NOMO-1 treated with DMSO at 0.1 percent for 48 hours (cell line): ENCODE data around the gene WFDC8.
"Not testable (repeated sequence)": the region's sequence is repeated elsewhere in the genome, so short reads cannot be mapped to it uniquely, and the experiment has no call there.

Experiments
- DNase-seq: peaks from one replicate; lab custom pipeline; 2025; ENCODE audit not compliant: unreplicated experiment; lab: John Stamatoyannopoulos, UW

The WFDC8 gene

DNA sequence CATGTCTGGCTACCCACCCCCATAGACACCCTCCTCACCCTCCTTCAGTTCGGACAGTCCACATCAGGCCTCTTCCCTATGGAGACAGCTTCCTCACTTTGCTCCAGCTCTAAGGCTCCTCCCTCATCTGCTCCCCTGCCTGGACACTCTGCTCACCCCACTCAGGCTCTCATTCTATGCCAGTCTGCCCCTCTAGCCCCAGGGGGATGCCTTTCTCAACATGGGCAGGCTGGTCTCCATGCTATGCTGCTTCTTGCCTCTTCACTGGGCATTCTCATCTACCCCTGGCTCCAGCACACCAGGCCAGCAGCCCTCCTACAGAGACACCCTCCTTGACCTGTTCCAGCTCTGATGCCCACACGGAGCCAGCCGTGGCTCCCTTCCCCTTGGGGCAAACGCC, at the start of gene WFDC8:
Gene WFDC8, minus strand, starts transcription at position 101 of the 400 bp plus-strand sequence. Its CDS starts 37 bp downstream, at position 64.
- no peak for DNase-seq

DNA sequence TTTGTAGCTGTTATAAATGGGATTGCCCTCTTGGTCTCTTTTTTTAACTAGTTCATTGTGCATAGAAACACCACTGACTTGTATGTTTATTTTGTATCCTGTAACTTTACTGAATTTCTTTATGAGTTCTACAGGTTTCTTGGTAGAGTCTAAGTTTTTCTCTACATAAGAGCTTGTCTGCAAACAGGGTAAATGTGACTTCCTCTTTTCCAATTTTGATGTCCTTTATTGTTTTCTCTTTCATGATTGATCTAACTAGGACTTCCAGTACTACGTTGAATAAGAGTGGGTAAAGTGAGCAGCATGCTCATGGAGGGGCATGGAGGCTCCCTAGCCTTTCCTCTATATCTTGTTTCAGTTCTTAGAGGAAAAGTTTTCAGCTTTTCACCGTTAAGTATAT, 47.5 kb upstream of the WFDC8 start:
- DNase-seq = no peak

DNA sequence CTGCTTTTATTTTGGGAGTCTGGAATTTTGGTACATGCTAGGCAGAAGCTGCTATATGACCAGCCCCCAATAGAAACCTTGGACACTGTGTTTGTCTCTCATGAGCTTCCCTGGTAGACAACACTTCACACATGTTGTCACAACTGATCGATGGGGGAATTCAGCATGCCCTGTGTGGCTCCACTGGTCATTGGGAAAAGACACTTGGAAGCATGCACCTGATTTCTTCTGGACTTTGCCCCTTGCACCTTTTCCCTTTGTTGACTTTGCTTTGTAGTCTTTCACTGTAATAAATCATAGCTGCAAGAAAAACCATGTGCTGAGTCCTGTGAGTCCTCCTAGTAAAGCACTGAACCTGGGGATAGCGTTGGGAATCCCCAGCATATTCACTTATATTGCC, 42.5 kb upstream of the WFDC8 start:
- DNase-seq = no peak

DNA sequence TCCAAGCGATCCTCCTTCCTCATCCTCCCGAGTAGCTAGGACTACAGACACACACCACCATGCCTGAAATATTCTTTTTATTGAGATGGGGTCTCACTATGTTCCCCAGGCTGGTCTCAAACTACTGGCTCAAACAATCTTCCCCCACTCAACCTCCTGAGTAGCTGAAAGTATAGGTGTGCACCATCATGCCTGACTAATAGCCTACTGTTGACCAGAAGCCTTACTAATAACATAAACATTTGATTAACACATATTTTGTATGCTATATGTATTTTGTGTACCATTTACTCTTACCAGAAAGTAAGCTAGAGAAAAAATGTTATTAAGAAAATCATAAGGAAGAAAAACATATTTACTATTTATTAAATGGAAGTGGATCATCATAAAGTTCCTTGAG, 38.5 kb upstream of the WFDC8 start:
- no peak for DNase-seq

DNA sequence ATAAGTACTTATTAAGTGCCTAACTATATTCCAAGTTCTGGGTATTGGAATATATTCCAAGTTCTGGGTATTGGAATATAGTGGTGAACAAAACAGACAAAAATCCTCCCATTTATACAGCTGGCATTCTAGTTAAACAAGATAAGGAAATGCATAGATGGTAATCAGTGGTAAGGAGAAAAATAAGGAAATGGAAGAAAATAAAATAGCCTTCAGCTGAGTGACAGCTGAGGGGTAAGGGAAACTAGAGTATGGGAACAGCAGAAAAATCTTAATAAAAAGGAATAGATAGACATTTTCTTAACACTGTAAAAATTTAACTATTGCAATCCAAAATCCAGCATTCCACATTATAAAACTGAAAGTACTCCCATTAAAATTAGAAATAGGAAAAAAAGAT, 33.2 kb upstream of the WFDC8 start:
- no peak for DNase-seq

DNA sequence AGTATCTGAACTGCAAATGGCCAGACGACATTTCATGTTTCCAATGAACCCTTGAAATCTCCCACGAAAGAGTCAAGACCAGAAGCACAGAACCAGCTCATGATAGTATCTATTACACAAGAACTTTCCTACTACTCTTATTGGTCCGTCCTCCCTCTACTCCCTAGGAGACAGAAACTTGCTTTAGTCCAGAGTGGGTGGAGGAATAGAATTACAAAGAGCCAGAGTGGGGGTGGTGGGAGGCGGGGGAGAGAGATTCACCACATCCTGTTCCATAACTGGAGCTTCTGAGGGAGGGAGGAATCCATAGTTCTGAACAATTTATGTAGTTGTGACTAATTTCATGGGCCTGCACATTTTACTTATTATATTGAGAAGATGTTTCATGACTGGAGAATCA, 32.0 kb upstream of the WFDC8 start:
- DNase-seq = no peak

DNA sequence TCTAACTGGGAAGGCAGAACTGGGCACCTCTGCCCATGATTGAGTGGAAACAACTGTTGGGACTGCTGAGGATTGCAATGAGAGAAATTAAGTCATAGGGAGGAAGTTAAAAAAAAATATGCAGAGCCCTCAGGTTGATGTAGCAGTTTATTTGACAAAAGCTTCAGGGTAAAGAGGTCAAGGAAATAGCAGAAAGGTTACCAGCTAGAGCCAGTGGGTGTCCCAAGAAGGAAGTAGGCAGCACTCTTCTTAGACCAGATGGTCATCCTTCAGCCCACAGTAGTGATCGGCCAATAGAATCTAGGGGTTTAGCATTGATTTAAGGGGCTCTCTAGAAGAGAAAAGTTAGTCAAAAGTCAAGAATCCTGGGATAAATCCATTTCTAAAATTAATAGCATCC, 28.7 kb upstream of the WFDC8 start:
- DNase-seq = no peak

DNA sequence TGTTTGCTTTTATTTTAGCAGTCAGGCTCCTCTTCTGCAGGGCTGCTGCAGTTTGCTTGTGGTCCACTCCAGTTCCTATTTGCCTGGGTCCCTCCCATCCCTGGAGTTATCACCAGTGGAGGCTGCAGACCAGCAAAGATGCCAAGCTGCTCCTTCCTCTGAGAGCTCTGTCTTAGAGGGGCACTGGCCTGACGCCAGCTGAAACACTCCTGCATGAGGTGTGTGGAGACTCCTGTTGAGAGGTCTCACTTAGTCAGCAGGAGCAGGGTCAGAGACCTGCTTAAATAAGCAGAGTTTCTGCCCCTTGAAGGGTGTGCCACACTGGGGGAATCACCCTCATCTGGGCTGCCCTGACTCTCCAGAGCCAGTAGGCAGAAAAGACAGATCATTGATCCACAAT, 16.2 kb upstream of the WFDC8 start:
- no peak for DNase-seq

DNA sequence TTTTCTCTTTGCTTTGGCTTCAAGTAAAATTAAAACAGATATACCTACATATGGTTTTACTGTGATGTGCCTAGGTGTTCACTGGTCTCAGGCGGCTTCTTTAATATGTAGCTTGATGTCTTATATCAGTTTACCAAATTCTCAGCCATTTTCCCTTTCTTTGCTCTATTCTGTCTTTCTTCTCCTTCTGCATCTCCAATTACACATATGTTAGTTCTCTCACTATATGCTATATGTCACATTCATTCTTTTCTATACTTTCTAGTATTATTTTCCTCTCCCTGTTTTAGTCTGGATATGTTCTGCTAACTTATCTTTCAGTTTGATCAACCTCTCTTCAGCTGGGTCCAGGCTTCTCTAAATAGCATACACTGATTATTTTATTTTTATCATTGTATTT, 14.4 kb upstream of the WFDC8 start:
- DNase-seq = no peak

DNA sequence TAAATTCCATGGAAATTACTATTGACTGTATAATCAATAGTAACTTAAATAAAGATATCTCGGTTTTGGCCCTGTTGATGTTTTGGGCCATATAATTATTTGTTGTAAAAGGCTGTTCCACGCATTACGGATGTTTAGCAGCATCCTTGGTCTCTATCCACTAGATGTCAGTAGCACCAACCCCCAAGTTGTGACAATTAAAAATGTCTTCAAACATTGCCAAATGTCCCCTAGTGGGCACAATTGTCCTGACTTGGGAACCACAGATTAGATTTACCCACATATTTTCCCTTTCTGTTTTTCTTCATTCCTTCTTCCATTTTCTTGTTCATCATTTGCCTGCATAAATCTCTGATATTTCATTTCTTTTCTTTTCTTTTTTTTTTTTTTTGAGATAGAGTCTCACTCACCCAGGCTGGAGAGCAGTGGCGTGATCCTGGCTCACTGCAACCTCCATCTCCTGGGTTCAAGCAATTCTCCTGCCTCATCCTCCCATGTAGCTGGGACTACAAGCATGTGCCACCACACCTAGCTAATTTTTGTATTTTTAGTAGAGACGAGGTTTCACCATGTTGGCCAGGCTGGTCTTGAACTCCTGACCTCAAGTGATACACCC, 13.6 kb upstream of the WFDC8 start:
- peak; percentile 77 for DNase-seq

DNA sequence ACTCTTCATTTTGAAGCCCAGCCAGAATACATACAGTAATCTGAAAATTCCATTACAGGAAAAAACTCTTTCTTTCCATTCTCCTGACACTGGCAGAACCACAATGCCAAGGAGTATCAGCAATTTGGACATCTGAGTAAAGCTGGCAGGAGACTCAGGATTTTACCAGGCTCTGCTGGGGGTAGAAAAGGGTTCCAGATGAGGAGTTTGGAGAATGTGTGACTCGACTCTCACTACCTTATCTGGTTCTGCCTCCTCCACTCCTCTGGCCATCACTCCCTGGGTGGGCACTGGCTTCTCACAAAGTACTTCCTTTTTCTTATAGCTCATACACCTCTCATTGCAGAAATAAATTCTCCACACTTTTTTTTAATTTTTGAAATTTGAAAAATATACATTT, 10.6 kb upstream of the WFDC8 start:
- DNase-seq = no peak

DNA sequence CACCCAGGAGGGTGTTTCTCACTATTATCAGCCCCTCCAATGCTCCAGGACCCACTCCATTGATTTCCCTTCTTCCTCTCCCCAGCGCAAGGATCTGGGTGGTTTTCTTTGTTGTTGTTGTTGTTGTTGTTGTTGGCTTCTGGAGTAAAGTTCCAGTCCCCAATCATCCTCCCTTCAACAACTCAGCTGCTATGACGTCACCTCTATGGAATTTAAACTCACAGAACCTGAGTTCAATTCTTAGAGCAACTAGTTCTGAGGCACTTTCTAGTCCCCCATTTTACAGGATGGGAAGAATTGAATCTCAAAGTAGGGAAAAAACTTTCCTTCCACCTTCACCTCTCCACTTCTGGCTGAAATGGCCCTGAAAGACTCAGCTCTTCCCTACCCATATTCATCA, 9.7 kb upstream of the WFDC8 start:
- DNase-seq = no peak

DNA sequence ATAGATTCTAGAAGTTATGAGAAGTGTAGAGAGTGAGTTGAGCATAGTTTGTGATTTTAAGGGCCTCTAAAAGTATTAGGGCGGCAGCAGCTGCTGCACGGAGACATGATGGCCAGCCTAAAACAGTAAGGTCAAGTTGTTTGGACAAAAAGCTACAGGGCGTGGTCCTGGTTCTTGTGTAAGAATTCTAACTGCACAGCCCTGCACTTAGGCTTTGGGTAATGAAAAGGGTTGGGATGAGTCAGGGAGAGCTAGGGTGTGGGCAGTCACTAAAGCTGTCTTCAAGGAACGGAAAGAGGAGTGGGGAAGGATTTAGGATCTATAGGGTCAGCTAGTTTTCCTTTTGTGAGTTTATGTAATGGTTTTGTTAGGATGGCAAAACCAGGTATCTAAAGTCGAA, 6.9 kb upstream of the WFDC8 start:
- not testable (repeated sequence) for DNase-seq

DNA sequence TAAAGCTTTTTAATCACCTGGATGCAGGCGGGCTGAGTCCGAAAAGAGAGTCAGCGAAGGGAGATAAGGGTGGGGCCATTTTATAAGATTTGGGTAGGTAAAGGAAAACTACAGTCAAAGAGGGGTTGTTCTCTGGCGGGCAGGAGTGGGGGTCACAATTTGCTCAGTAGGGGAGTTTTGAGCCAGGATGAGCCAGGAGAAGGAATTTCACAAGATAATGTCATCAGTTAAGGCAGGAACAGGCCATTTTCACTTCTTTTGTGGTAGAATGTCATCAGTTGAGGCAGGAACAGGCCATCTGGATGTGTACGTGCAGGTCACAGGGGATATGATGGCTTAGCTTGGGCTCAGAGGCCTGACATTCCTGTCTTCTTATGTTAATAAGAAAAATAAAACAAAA, 5.2 kb upstream of the WFDC8 start:
- DNase-seq = not testable (repeated sequence)

DNA sequence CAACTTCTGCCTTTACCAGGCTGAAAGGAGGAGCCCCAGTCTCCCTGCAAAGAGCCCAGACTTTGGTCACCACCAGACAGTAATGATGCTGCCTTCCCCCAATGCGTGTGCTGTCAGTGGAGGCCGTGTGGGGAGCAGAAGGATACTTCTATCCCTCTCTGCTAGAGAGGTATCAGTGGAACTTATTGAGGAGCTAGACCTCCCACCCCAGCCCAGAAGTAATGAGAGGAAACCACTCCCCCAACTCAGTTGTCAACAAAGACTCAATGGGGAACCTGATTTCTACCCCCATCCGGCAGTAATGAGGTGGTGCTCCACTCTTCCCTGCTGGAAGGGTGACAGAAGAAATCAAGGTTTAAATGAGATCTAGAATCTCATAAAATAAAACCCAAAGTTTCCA, 4.4 kb upstream of the WFDC8 start:
- no peak for DNase-seq

DNA sequence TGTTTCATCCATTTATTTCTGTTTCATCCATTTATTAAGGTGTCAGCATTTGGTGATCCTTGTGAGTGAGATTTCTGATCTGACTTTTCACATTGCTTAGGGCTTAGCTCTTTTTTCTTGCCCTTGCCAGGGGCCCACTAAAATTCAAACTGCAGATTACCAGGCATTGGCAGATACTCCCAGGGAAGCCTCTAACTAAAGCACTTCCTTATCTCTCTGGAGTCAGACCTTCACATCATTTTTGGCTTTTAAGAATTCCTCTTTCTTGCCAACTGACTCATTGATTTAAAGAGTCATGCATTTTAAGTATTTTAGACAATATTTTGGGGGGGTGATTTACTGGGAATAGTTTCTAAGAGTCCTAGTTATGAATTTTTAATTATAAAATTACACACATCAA, 2.6 kb upstream of the WFDC8 start:
- peak; percentile 21 for DNase-seq

DNA sequence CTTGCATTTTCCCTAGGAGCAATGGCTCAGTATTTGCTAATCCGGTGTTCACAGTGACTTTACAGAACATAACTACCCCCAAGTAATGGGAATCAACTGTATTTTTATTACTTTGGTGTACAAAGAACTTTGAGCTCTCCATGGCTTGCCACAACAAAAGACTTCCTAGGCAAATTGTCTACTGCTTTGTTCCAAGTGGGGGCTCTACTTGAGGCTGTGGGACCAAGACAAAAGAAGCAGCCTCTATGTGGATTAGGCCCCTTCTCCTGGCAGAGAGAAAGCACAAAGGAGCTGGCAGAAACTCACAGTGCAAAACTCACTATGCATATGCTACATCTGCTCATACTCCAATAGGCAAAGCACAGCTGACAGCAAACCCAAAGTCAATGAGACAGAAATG, 853 bp downstream of the WFDC8 start:
- no peak for DNase-seq

DNA sequence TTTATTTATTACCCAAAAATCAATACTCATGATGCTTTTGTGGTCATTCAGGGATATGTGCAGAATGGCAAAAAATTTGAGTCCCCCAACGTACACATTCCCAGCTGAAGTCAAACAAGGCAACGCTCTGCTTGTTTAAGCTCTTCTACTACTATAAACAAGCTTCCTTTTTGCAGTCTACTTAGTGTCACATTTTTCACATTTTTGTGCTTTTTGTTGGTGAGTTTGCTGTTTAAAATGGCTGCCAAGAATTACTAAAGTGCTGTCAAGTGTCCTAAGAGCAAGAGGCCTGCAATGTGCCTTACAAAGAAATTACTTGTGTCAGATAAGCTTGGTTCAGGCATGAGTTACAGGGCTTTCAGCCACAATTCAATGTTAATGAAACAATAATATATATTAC, 2.1 kb downstream of the WFDC8 start:
- DNase-seq = no peak

DNA sequence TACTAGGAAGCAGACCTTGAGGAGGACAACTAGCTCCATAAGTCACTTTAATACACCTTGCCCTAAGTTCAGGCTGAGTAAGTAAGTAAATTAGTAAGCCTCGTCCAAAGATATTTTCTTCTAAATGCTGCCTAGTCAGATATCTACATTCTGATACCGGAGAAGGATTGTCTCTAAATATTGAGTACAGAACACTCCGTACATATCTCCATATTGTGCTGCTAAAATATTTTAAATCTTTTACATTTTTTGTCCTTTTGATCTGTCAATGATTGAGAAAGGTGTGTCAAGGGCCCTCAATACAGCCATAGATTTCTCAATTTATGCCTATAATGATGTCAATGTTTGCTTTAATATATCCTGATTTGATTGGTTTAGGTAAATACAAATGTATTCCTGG, 3.2 kb downstream of the WFDC8 start:
- DNase-seq = no peak

DNA sequence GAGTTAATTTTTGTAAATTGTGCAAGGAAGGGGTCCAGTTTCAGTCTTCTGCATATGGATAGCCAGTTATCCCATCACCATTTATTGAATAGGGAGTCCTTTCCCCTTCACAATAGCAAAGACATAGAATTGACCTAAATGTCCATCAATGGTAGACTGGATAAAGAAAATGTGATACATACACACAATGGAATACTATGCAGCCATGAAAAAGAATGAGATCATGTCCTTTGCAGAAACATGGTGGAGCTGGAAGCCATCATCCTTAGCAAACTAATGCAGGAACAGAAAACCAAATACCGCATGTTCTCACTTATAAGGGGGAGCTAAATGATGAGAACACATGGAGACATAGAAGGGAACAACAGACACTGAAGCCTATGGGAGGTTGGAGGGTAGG, 9.4 kb downstream of the WFDC8 start:
- not testable (repeated sequence) for DNase-seq

DNA sequence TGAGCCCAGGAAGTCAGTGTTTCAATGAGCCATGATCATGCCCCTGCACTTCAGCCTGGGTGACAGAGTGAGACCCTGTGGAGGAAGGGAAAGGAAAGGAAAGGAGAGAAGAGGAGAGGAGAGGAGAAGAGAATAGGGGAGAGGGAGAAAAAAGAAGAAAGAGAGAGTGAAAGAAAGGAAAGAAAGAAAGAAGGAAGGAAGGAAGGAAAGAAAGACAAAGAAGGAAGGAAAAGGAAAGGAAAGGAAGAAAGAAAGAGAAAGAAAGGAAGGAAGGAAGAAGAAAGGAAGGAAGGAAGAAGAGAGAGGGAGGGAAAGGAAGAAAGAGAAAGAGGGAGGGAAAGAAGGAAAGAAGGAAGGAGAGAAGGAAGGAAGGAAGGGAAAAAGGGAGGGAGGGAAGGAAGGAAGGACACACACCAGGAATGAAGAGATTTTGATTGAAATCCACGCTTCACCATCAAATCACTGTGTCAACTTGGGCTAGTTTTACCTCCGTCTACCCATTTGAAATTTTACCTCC, 14.3 kb downstream of the WFDC8 start:
- no peak for DNase-seq

DNA sequence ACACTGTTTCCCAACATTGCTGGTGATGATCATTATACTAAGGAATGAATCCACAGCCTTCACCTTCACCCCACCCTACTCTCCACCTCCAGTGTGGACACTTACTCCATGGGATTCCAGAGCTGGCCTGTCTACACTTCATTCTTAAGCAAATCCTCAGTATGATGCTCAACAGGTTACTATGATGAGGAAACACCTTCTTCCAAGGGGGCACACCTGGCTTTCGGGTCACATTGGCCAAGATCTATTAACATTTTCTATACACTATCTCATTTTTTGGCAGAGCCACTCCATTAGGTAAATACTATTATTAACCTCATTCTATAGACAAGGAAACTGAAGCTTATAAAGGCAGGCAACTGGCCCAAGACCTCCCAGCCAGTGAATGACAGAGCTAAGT, 23.9 kb downstream of the WFDC8 start:
- DNase-seq = no peak

DNA sequence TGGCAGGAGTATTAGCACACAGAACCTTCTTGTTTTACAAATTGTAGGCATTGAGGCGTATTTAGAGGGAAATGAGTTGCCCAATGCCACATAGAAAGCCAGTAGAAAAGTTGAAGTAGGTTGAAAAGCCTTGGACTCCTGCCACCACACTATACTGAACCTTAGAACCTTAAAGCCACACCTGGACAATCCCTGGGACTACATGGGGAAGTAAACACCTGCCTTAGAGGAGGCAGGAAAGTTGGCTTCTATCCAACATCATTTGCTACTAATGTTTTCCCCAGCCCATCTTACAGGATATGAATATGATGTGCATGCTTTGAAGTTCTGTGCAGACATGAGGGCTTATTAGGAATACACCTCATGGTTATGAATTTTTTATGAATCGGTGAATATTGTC, 26.6 kb downstream of the WFDC8 start:
- DNase-seq = no peak
